Thoracic aorta (tissue), 2 donors: ENCODE results near the gene JAG1. TPM values are rescaled to one million over a fixed set of nuclear protein-coding genes. Genes with fewer than 3 reads are reported as not detected.
A peak's percentile ranks its signal among the peaks of the same experiment; 100 is the strongest.

Experiments used
- ATAC-seq: fragments of 150-250 bp; one replicate; pipeline ENCODE4 v1.8.0; 2017; ENCODE audit warnings: low read depth; ENCODE audit not compliant: insufficient number of reproducible peaks, low FRiP score
- DNase-seq: peaks from one replicate; pipeline ENCODE4 v3.0.0-alpha.2; 2020; ENCODE audit warnings: low spot score
- H3K27ac ChIP-seq, 2 donors: fragments of 200-600 bp; sonication (generic); 1 replicate in 1 of 2; 2 replicates in 1 of 2; pipeline ENCODE4 v1.5.1; 2016; ENCODE audit warnings: mild to moderate bottlenecking in 2 of 2, moderate library complexity in 2 of 2
- H3K27me3 ChIP-seq: fragments of 200-600 bp; sonication (generic); replicated peaks from 2 replicates; pipeline ENCODE4 v1.6.0; 2016; ENCODE audit warnings: mild to moderate bottlenecking; ENCODE audit not compliant: insufficient read depth
- H3K36me3 ChIP-seq: fragments of 200-600 bp; sonication (generic); one replicate; pipeline ENCODE4 v1.5.1; 2016
- H3K4me1 ChIP-seq, 2 donors: fragments of 200-600 bp; sonication (generic); 1 replicate in 1 of 2; 2 replicates in 1 of 2; pipeline versions ENCODE4 v1.5.1 to v1.6.0; 2016; ENCODE audit warnings: low read depth in 2 of 2, mild to moderate bottlenecking in 1 of 2; ENCODE audit not compliant: control insufficient read depth in 1 of 2
- H3K4me3 ChIP-seq: fragments of 200-600 bp; sonication (generic); 2 replicates; pipeline ENCODE4 v1.5.1; 2016; ENCODE audit warnings: mild to moderate bottlenecking
- H3K9me3 ChIP-seq: fragments of 200-600 bp; sonication (generic); 2 replicates; pipeline ENCODE4 v1.5.1; 2016
- total RNA-seq, 2 donors: library from RNA; depleted of rRNA; stranded (reverse); fragments of >200 nt; gene quantifications; one replicate each; pipeline versions ENCODE4 v1.1.0 to v1.2.3, GENCODE V29; 2016
- TF ChIP-seq, protein P1 (sequence below): fragments of 200-600 bp; sonication (generic); IDR thresholded peaks from one replicate; pipeline ENCODE4 v1.5.1; 2019; ENCODE audit warnings: antibody characterized with exemption

The JAG1 gene
- total RNA-seq, 2 donors from 2014 or later = 237 to 253 TPM

DNA sequence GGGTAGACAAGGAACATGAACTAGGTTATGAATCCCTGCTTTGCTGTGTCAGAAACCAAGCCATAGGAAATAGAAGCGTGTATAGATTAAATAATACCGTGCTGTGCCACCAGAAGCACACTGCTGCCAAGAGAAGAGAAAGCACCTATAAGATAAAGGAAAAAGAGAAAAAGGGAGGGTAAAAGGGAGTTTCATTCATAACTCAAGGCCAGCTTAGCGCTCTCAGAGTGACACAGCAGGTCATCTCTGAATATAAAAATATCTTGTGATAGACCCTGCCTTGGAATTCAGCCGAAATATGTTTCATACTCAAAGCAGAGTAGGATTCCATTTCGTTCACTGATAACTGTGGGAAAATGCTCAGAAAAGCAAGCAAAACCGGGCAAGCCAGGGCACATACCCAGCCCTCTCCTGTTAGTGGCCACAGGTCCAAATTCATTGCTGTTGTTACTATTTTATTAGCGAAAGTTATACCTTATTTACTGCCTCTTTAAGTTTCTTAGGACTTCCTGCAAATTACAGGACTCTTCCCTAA is 8.7 kb downstream of the JAG1 start:
- TF ChIP-seq, protein P1, sequence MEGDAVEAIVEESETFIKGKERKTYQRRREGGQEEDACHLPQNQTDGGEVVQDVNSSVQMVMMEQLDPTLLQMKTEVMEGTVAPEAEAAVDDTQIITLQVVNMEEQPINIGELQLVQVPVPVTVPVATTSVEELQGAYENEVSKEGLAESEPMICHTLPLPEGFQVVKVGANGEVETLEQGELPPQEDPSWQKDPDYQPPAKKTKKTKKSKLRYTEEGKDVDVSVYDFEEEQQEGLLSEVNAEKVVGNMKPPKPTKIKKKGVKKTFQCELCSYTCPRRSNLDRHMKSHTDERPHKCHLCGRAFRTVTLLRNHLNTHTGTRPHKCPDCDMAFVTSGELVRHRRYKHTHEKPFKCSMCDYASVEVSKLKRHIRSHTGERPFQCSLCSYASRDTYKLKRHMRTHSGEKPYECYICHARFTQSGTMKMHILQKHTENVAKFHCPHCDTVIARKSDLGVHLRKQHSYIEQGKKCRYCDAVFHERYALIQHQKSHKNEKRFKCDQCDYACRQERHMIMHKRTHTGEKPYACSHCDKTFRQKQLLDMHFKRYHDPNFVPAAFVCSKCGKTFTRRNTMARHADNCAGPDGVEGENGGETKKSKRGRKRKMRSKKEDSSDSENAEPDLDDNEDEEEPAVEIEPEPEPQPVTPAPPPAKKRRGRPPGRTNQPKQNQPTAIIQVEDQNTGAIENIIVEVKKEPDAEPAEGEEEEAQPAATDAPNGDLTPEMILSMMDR = no peak
- DNase-seq (no peak), ATAC-seq (no peak)
- peak overlapping the region; percentile 96 for H3K4me3 ChIP-seq
- H3K27ac ChIP-seq = peak overlapping the region; percentile 98 to 100
- H3K27me3 ChIP-seq = no peaks in the 10 kb centered on the region
- peaks cover 50 to 99% of the 10 kb centered on the region in 2 donors for H3K4me1 ChIP-seq
- H3K9me3 ChIP-seq = no peaks in the 10 kb centered on the region
- peaks cover 22% of the 10 kb centered on the region for H3K36me3 ChIP-seq

DNA sequence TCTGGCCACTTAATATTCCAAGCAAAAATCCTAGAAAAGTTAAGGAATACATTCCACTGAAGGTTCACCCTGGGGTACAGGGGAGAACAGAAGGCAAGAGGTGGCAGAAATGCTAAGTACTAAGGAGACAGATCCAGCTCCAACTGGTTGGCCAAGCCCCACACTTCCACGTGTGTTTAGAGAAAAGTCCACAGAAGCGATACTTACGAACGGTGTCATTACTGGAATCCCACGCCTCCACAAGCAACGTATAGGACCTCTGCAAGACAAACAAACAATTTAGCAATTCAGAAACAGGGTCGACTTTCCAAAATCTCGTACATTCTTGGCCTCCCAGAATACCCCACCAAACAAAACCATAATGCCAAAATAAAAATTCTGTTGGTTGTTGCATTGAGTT is 10.0 kb downstream of the JAG1 start:
- ATAC-seq (no peak), DNase-seq (no peak)
- Histone ChIP-seq H3K9me3 (no peaks in the 10 kb centered on the region), H3K27me3 (no peaks in the 10 kb centered on the region), H3K36me3 (peaks cover 25% of the 10 kb centered on the region), H3K27ac (peak overlapping the region; percentile 98 to 100), H3K4me3 (peak overlapping the region; percentile 96), H3K4me1 (peaks cover 56 to 100% of the 10 kb centered on the region in 2 donors)
- TF ChIP-seq, protein P1 = no peak

DNA sequence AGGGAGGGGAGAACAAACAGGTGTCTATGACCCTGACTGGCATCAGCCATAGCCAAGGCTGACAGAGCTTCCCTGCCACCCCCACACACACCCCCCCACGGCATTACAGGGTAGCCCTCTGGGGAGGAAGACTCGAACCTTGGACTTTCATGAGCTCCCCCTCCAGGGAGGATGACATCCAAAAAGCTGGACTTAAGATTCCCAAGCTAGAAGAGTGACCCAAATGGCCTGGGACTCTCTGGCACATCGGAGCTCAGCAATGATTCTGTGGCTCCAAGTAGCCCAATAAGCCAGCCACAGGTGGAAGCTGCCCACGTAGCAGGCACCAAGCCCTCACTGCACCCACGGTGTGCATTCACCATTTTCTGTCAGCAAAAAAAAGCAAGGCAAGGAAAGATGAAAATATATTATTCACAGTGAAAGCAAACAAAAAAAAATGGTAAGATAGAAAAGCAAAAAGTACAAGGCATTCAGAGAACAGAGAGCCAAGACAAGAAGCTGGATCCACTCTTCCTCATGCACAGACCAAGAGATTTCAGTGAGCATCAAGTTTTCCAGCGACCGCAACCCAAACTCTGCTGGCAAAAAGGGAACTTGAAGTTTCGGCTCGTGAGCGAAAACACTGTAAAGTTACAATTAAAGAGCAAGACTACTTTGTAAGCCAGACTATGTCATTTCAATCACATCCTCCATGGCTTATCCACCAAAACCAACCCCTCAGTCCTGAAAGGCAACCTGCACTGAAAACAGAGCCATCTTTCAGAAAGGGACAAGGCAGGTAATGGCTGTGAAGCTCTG is 10.9 kb downstream of the JAG1 start:
- TF ChIP-seq, protein P1 = no peak
- no peak for ATAC-seq
- peak overlapping the region; percentile 20 for H3K4me3 ChIP-seq
- no peak for DNase-seq
- H3K27me3 ChIP-seq = no peaks in the 10 kb centered on the region
- no peaks in the 10 kb centered on the region for H3K9me3 ChIP-seq
- peak overlapping the region; percentile 98 to 100 for H3K27ac ChIP-seq
- H3K4me1 ChIP-seq = peaks cover 52 to 100% of the 10 kb centered on the region in 2 donors
- H3K36me3 ChIP-seq = peaks cover 17% of the 10 kb centered on the region

DNA sequence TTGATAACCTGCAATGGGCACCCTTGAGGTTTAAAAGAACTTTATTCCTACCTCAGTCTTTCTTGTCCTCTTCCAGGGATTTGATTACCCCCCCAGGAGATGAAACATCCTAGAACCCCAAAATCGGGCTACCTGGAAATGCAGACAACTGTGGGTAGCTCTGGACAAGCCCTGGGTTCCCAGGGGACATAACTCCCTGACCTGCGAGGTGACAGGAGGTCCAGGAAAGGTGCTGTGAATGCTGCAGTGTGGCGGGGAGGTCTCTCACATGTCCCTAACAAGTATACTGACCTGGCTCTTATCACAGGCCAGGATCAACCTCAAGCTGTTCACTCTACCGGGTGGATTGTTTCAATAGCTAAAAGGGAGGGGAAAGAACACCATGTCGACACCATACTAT is 11.6 kb downstream of the JAG1 start:
- H3K4me3 ChIP-seq = no peak overlapping the region
- H3K27ac ChIP-seq = peak overlapping the region; percentile 98 to 100
- TF ChIP-seq, protein P1 = no peak
- H3K9me3 ChIP-seq = no peaks in the 10 kb centered on the region
- H3K4me1 ChIP-seq = peaks cover 55 to 100% of the 10 kb centered on the region in 2 donors
- H3K27me3 ChIP-seq = no peaks in the 10 kb centered on the region
- H3K36me3 ChIP-seq = peaks cover 19% of the 10 kb centered on the region
- DNase-seq (no peak), ATAC-seq (no peak)

DNA sequence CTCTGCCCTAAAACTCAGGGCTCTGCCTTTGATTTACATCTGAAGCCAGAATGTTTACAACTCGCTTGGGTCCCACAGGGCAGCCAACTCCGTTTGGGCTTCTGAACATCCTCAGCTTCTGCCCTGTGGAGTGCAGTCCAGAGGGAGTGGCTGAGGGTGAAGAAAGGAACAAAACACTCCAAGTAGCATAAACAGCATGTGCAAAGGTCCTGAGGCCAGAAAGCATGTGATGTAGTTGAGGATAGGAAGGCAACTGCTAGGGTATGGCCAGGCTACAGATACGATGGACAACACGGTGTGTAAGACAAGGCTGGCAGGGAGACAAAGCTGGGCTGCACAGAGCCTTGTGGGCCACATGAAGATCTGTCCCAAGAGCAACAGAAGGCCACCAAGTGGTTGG is 12.5 kb downstream of the JAG1 start:
- peaks cover 24% of the 10 kb centered on the region for H3K36me3 ChIP-seq
- no peak for DNase-seq

More for the DNA sequence above, 12.5 kb downstream of the JAG1 start:
- no peak for ATAC-seq
- Histone ChIP-seq H3K27ac (peak overlapping the region; percentile 98 to 100), H3K27me3 (no peaks in the 10 kb centered on the region), H3K4me1 (peaks cover 58 to 100% of the 10 kb centered on the region in 2 donors), H3K9me3 (no peaks in the 10 kb centered on the region), H3K4me3 (no peak overlapping the region)
- TF ChIP-seq, protein P1 = no peak
